Body of pancreas (tissue), 4 donors: ENCODE data around the gene POU3F1.

Experiments used
- CTCF ChIP-seq, 7 experiments: fragments of 450-650 bp in 4 of 7; fragments of 200-600 bp in 3 of 7; sonication (generic) in 3 of 7; IDR thresholded peaks; one replicate each; pipeline ENCODE4 v1.5.1; 2016 to 2019; ENCODE audit warnings: antibody characterized with exemption in 7 of 7
- POLR2A ChIP-seq, 3 donors: fragments of 450-650 bp; IDR thresholded peaks; one replicate each; pipeline ENCODE4 v1.6.1; 2016; ENCODE audit warnings: antibody characterized with exemption in 3 of 3, mild to moderate bottlenecking in 2 of 3

- TF ChIP-seq CTCF (IDR thresholded peaks at IDR 0.05) (no peak), POLR2A (IDR thresholded peaks at IDR 0.05) (no peak)
These were observed 33.4 kb downstream of the POU3F1 start for GRCh38 chr1:38013227-38013622.
